Measurements from ENCODE around the gene BLMH. TPM values are rescaled to one million over a fixed set of nuclear protein-coding genes. Genes with fewer than 3 reads are reported as not detected.

BLMH gene
- total and polyA plus RNA-seq, 9 of the 15 experiments (the other 6 are each of a cell fraction or from before 2014, with no cell fraction given) = 26.0 to 118 (median 67.3) TPM

- TF ChIP-seq TFE3 (CRISPR knock-in tag; IDR thresholded peaks at IDR 0.05) (no peak), ZNF511 (CRISPR knock-in tag; IDR thresholded peaks at IDR 0.05) (no peak), EP300 (IDR thresholded peaks at IDR 0.05; ENCODE audit: low read length) (peak; percentile 45; the same call in 1 of the 2 replicates), ZNF699 (CRISPR knock-in tag; IDR thresholded peaks at IDR 0.05; ENCODE audit: insufficient replicate concordance) (no peak), ZNF277 (CRISPR knock-in tag; IDR thresholded peaks at IDR 0.05; ENCODE audit: borderline replicate concordance) (no peak), MNT (conservative IDR thresholded peaks at IDR 0.05) (peak in 1 of 2 experiments; percentile 52; a peak in 3 of 4 replicates), ILK (tag; IDR thresholded peaks at IDR 0.05; ENCODE audit: borderline replicate concordance, low read depth) (no peak), FOSL1 (tag; conservative IDR thresholded peaks at IDR 0.05) (peak; percentile 87), MED1 (CRISPR knock-in tag; IDR thresholded peaks at IDR 0.05; ENCODE audit: borderline replicate concordance) (no peak), ZNF224 (CRISPR knock-in tag; IDR thresholded peaks at IDR 0.05) (no peak), CBX1 (IDR thresholded peaks at IDR 0.05; ENCODE audit: low read depth) (peak; percentile 47; the same call in 1 of the 2 replicates), USF2 (CRISPR knock-in tag; IDR thresholded peaks at IDR 0.05) (no peak), PCBP1 (IDR thresholded peaks at IDR 0.05; ENCODE audit: low read depth, low read length, poor library complexity, severe bottlenecking) (peak; percentile 39), MYBL2 (IDR thresholded peaks at IDR 0.05; ENCODE audit: low read depth) (no peak), MYBL2 (CRISPR knock-in tag; IDR thresholded peaks at IDR 0.05; ENCODE audit: borderline replicate concordance) (no peak), MAFK (IDR thresholded peaks at IDR 0.05; ENCODE audit: low read length) (peak; percentile 83), ZBTB7A (IDR thresholded peaks at IDR 0.05; ENCODE audit: borderline replicate concordance, control insufficient read depth, low read depth, low read length) (peak; percentile 89; the same call in 1 of the 2 replicates), CTBP1 (IDR thresholded peaks at IDR 0.05; ENCODE audit: borderline replicate concordance) (peak; percentile 83)
These were observed at the start of gene BLMH (continued) for GRCh38 chr17:30291543-30292285.

All from K562 (cell line).